GM12878 (cell line): Measurements from ENCODE around the gene SUSD2. TPM values are rescaled to one million over a fixed set of nuclear protein-coding genes. Genes with fewer than 3 reads are reported as not detected.

Experiments
- ATAC-seq: fragments of 200-7000 bp; cut with Tn5 transposase; 3 replicates; pipeline ENCODE4 v1.9.1; 2020; ENCODE audit warnings: mild to moderate bottlenecking, moderate library complexity
- BruUV-seq: library from RNA; stranded (reverse); fragments of 400-500 nt; replicated peaks from 2 replicates; lab custom pipeline; 2021; lab: Mats Ljungman, UMichigan
- CTCF ChIA-PET: fragments of 300-600 bp; sonication (Branson Sonifier 250); formaldehyde crosslinking; extraction: SDS; loops from one replicate; lab custom pipeline; 2021; ENCODE audit warnings: inconsistent platforms; lab: Yijun Ruan, JAX
- POLR2A ChIA-PET: fragments of 350-600 bp; formaldehyde crosslinking; extraction: SDS; loops from one replicate; lab custom pipeline; 2021; ENCODE audit warnings: inconsistent platforms; lab: Charles Lee
- RAD21 ChIA-PET: fragments of 300-600 bp; sonication (Branson Sonifier 250); formaldehyde crosslinking; loops from one replicate; lab custom pipeline; 2023; ENCODE audit warnings: antibody characterized with exemption; ENCODE audit not compliant: unreplicated experiment; lab: Charles Lee
- SMC1A ChIA-PET: fragments of 300-600 bp; sonication (Branson Sonifier 250); formaldehyde crosslinking; loops from one replicate; lab custom pipeline; 2023; ENCODE audit not compliant: unreplicated experiment, uncharacterized antibody; lab: Charles Lee
- DNase-seq: peaks from one replicate; pipeline ENCODE4 v3.0.0-alpha.2; 2011; ENCODE audit warnings: low read depth, low spot score
- FAIRE-seq: peaks from 3 replicates; lab custom pipeline; 2011; peaks lifted over from hg19 to GRCh38; lab: Jason Lieb, UNC
- H2AFZ ChIP-seq: 2 replicates; pipeline ENCODE4 v1.6.0; 2011; ENCODE audit warnings: low read depth, low read length, control low read depth; ENCODE audit not compliant: control insufficient read depth
- H3K27ac ChIP-seq: 2 replicates; pipeline ENCODE4 v1.5.1; 2011; ENCODE audit warnings: control low read depth; ENCODE audit not compliant: control insufficient read depth, insufficient read depth
- H3K27me3 ChIP-seq, 2 experiments: replicated peaks in 1 of 2; 2 replicates each; pipeline versions ENCODE4 v1.6.0 to v1.6.1; 2011; ENCODE audit warnings: low read length in 1 of 2; ENCODE audit not compliant: control insufficient read depth in 2 of 2, insufficient read depth in 2 of 2
- H3K36me3 ChIP-seq, 2 experiments: 2 replicates each; pipeline ENCODE4 v1.5.1; 2011; ENCODE audit warnings: low read length in 1 of 2; ENCODE audit not compliant: control insufficient read depth in 2 of 2, insufficient read depth in 2 of 2
- H3K4me1 ChIP-seq: 2 replicates; pipeline ENCODE4 v1.6.1; 2011; ENCODE audit warnings: mild to moderate bottlenecking, low read length, moderate library complexity, mixed read lengths; ENCODE audit not compliant: control insufficient read depth, insufficient read depth
- H3K4me2 ChIP-seq: 2 replicates; pipeline ENCODE4 v1.6.0; 2011; ENCODE audit warnings: control low read depth; ENCODE audit not compliant: control insufficient read depth, insufficient read depth
- H3K4me3 ChIP-seq: fragments of 200-600 bp; sonication (generic); 2 replicates; pipeline ENCODE4 v1.5.1; 2016
- H3K79me2 ChIP-seq: 2 replicates; pipeline ENCODE4 v1.6.0; 2011; ENCODE audit warnings: low read length; ENCODE audit not compliant: control insufficient read depth, insufficient read depth
- H3K9ac ChIP-seq: 2 replicates; pipeline ENCODE4 v1.8.0; 2011; ENCODE audit warnings: low read length, control low read depth, mixed read lengths; ENCODE audit not compliant: control insufficient read depth, insufficient read depth
- H3K9me3 ChIP-seq: replicated peaks from 3 replicates; pipeline ENCODE4 v1.5.1; 2011; ENCODE audit warnings: mild to moderate bottlenecking, low read length; ENCODE audit not compliant: control insufficient read depth, insufficient read depth
- H4K20me1 ChIP-seq: 2 replicates; pipeline ENCODE4 v1.6.0; 2011; ENCODE audit not compliant: control insufficient read depth, insufficient read depth
- CEBPB ChIP-seq, 2 experiments: fragments of 150-350 bp in 1 of 2; IDR thresholded peaks; 2 replicates each; pipeline ENCODE4 v1.6.1; 2012 to 2014; ENCODE audit warnings: low read depth in 2 of 2, low read length in 2 of 2, borderline replicate concordance in 1 of 2, inconsistent platforms in 1 of 2
- GABPA ChIP-seq: IDR thresholded peaks from 2 replicates; pipeline ENCODE4 v1.6.1; 2014; ENCODE audit warnings: antibody characterized with exemption, low read depth, mild to moderate bottlenecking, inconsistent platforms
- MTA2 ChIP-seq: fragments of 450-650 bp; IDR thresholded peaks from 2 replicates; pipeline ENCODE4 v1.6.1; 2016; ENCODE audit warnings: low read depth, mild to moderate bottlenecking, moderate library complexity
- POLR2A ChIP-seq: IDR thresholded peaks from 2 replicates; pipeline ENCODE4 v1.6.1; 2011; ENCODE audit warnings: low read depth, mild to moderate bottlenecking, low read length
- RAD51 ChIP-seq: fragments of 450-650 bp; IDR thresholded peaks from 2 replicates; pipeline ENCODE4 v1.6.1; 2016; ENCODE audit warnings: moderate library complexity, mild to moderate bottlenecking, inconsistent platforms
- RB1 ChIP-seq: fragments of 450-650 bp; formaldehyde crosslinking; IDR thresholded peaks from 2 replicates; pipeline ENCODE4 v1.6.1; 2017; ENCODE audit warnings: mild to moderate bottlenecking, borderline replicate concordance
- SMC3 ChIP-seq: IDR thresholded peaks from 2 replicates; pipeline ENCODE4 v1.6.1; 2011; ENCODE audit warnings: low read length, improper control_type of control experiment, borderline replicate concordance
- SUPT20H ChIP-seq: IDR thresholded peaks from 2 replicates; pipeline ENCODE4 v1.6.1; 2011; ENCODE audit warnings: low read depth, mild to moderate bottlenecking, low read length, moderate library complexity, borderline replicate concordance; ENCODE audit not compliant: control insufficient read depth
- TCF3 ChIP-seq: IDR thresholded peaks from 2 replicates; pipeline ENCODE4 v1.6.1; 2012; ENCODE audit warnings: low read depth, mild to moderate bottlenecking, low read length, borderline replicate concordance; ENCODE audit not compliant: insufficient read depth
- ZNF384 ChIP-seq: IDR thresholded peaks from 2 replicates; pipeline ENCODE4 v1.6.1; 2012; ENCODE audit warnings: low read depth, mild to moderate bottlenecking, low read length, improper control_type of control experiment, borderline replicate concordance
- WGBS: methylation state at CpG from one replicate; pipeline ENCODE4 v1.1.6; 2016; ENCODE audit warnings: low lambda C conversion rate; ENCODE audit not compliant: insufficient replicate concordance, insufficient coverage; ENCODE audit errors: missing lambda C conversion rate; 5-methylcytosine and 5-hydroxymethylcytosine counted together
- in situ Hi-C: fragments of 300-500 bp; cut with MboI; formaldehyde crosslinking; loops from 9 replicates; pipeline ENCODE4 v1.14.3; 2018; ENCODE audit warnings: mixed read lengths
- intact Hi-C: fragments of 100-400 bp; cut with micrococcal nuclease; formaldehyde crosslinking; loops from one replicate; pipeline ENCODE4 v1.14.2; 2022; ENCODE audit not compliant: unreplicated experiment
- polyA plus RNA-seq, 11 experiments: library from polyadenylated mRNA; depleted of rRNA in 4 of 11; unstranded in 6 of 11; stranded (reverse) in 5 of 11; fragments of >200 nt; fragmentation: Nextera tagmentation in 4 of 11; fragmentation: Illumina TruSeq in 1 of 11; extraction: Ambion mirVana in 4 of 11; extraction: Trizol in 1 of 11; gene quantifications; 1 replicate in 1 of 11; 2 replicates in 10 of 11; pipeline versions ENCODE4 v1.2.1 to v1.2.3, GENCODE V29; 2011 to 2016; ENCODE audit warnings: inconsistent platforms in 2 of 11, missing spikeins in 2 of 11, low read depth in 1 of 11
- total RNA-seq, 4 experiments: library from RNA; depleted of rRNA in 3 of 4; stranded (reverse); fragments of >200 nt in 3 of 4; fragmentation: Illumina TruSeq in 1 of 4; extraction: Trizol in 1 of 4; gene quantifications; 2 replicates each; pipeline versions ENCODE4 v1.2.1 to v1.2.3, GENCODE V29; 2013 to 2021
- TF ChIP-seq, protein P1 (sequence below): IDR thresholded peaks from 2 replicates; pipeline ENCODE4 v1.6.1; 2011; ENCODE audit warnings: low read depth, low read length, improper control_type of control experiment, borderline replicate concordance
- TF ChIP-seq, protein P2 (sequence below): fragments of 150-350 bp; IDR thresholded peaks from 2 replicates; pipeline ENCODE4 v1.6.1; 2014; ENCODE audit warnings: mild to moderate bottlenecking, low read depth, low read length
- TF ChIP-seq, protein P3 (sequence below): IDR thresholded peaks from 2 replicates; pipeline ENCODE4 v1.6.1; 2011; ENCODE audit warnings: borderline replicate concordance, low read depth, mild to moderate bottlenecking, moderate library complexity, low read length; ENCODE audit not compliant: insufficient read depth, poor library complexity, severe bottlenecking

SUSD2 gene
- total and polyA plus RNA-seq, 10 of the 15 experiments (the other 5 are each of a cell fraction or from before 2014, with no cell fraction given) = 0.04 to 0.31 (median 0.11) TPM; not detected in 5

DNA sequence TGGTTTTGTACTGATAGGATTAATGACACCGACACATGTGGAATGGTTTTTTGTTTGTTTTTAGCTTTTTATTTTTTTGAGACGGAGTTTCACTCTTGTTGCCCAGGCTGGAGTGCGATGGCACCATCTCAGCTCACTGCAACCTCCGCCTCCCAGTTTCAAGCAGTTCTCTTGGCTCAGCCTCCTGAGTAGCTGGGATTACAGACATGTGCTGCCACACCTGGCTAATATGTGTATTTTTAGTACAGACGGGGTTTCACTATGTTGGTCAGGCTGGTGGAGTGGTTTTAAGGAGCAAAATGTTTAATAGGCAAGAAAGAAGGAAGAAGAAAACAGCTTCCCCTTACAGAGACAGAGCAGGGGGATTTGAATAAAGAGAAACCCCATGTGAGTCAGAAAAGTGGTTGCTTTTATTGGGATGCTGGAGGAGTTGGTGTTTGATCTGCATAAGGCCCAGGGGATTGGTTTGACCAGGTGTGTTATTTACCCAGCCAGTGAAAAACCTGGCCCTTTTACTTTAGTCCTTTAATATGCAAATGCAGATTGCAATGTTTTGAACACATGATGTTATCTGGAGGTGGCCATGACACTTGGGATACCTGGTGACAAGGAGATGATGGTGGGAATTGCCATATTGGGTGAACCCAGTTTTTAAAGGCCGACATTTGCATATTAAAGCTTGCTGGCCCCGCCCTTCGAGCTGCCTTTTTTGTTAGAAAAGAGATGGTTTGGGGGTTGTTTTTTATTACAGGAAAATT, 24.3 kb downstream of the SUSD2 start:
- Histone ChIP-seq H3K27ac (no peak overlapping the region), H2AFZ (no peak overlapping the region), H3K4me1 (no peaks in the 10 kb centered on the region), H3K4me3 (no peak overlapping the region), H4K20me1 (no peaks in the 10 kb centered on the region), H3K4me2 (no peak overlapping the region), H3K27me3 (no peaks in the 10 kb centered on the region), H3K36me3 (no peaks in the 10 kb centered on the region), H3K9ac (no peak overlapping the region), H3K9me3 (no peaks in the 10 kb centered on the region), H3K79me2 (no peaks in the 10 kb centered on the region)
- no peak for DNase-seq
- TF ChIP-seq ZNF384 (no peak), RB1 (no peak), CEBPB (IDR thresholded peaks at IDR 0.05; ENCODE audit: borderline replicate concordance in 1 of 2, low read depth in 2 of 2, low read length in 2 of 2) (no peak), GABPA (no peak), RAD51 (no peak), POLR2A (no peak), SUPT20H (no peak), SMC3 (no peak), MTA2 (no peak), TCF3 (no peak)
- TF ChIP-seq, protein P1, sequence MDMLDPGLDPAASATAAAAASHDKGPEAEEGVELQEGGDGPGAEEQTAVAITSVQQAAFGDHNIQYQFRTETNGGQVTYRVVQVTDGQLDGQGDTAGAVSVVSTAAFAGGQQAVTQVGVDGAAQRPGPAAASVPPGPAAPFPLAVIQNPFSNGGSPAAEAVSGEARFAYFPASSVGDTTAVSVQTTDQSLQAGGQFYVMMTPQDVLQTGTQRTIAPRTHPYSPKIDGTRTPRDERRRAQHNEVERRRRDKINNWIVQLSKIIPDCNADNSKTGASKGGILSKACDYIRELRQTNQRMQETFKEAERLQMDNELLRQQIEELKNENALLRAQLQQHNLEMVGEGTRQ = no peak
- TF ChIP-seq, protein P2, sequence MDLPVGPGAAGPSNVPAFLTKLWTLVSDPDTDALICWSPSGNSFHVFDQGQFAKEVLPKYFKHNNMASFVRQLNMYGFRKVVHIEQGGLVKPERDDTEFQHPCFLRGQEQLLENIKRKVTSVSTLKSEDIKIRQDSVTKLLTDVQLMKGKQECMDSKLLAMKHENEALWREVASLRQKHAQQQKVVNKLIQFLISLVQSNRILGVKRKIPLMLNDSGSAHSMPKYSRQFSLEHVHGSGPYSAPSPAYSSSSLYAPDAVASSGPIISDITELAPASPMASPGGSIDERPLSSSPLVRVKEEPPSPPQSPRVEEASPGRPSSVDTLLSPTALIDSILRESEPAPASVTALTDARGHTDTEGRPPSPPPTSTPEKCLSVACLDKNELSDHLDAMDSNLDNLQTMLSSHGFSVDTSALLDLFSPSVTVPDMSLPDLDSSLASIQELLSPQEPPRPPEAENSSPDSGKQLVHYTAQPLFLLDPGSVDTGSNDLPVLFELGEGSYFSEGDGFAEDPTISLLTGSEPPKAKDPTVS = no peak
- TF ChIP-seq, protein P3, sequence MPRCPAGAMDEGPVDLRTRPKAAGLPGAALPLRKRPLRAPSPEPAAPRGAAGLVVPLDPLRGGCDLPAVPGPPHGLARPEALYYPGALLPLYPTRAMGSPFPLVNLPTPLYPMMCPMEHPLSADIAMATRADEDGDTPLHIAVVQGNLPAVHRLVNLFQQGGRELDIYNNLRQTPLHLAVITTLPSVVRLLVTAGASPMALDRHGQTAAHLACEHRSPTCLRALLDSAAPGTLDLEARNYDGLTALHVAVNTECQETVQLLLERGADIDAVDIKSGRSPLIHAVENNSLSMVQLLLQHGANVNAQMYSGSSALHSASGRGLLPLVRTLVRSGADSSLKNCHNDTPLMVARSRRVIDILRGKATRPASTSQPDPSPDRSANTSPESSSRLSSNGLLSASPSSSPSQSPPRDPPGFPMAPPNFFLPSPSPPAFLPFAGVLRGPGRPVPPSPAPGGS = no peak
- CTCF ChIA-PET = interaction anchor here (3.0 kb wide), 1 partner anchor 16 kb away, joined by 8 read pairs; no protein-coding TSS in a partner anchor
- POLR2A ChIA-PET = no interaction called here
- no TSS peak for BruUV-seq
- RAD21 ChIA-PET = no interaction called here
- in situ Hi-C loops (no loop called here), intact Hi-C loops (no loop called here)
- ATAC-seq = no peak
- SMC1A ChIA-PET = no interaction called here
- no peak for FAIRE-seq
- 45% methylated on average over 8 of the region's 8 CpGs for WGBS
